ENCODE results near the gene IQGAP1. TPM values are rescaled to one million over a fixed set of nuclear protein-coding genes. Genes with fewer than 3 reads are reported as not detected.

Gene IQGAP1
- total RNA-seq, 1 experiment from 2014 or later = 113 TPM

DNA sequence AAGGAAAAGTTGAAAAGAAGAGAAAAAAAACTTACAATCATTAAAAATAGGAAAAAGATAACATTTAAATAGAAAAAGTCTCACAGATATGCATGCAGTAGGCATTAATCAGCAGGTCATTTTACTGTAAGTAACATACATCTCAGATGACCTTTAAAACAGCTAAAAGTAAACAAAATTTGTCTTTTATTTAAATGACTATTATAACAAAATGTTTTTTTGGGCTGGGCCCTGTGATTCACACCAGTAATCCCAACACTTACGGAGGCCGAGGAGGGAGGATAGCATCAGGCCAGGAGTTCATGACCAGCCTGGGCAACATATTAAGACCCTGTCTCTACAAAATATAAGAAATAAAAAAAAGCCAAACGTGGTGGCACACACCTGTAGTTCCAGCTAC is 14.7 kb downstream of the IQGAP1 start:
- Histone ChIP-seq H3K4me3 (replicated peaks in 1 of 2; ENCODE audit: low read depth in 1 of 2, low read length in 2 of 2) (peak overlapping the region in 1 of 2 experiments; percentile 37; a peak in 1 of 4 replicates), H3K36me3 (ENCODE audit: control insufficient read depth in 1 of 2, insufficient read depth in 2 of 2, low read length in 2 of 2) (no peaks in the 10 kb centered on the region), H3K79me2 (ENCODE audit: insufficient read depth, low read length) (peaks cover 100% of the 10 kb centered on the region), H3K4me1 (ENCODE audit: control insufficient read depth in 1 of 2, insufficient read depth in 2 of 2, low read length in 2 of 2) (peaks cover 43 to 51% of the 10 kb centered on the region in 2 experiments), H3K9me2 (ENCODE audit: insufficient read depth) (no peaks in the 10 kb centered on the region), H3K27me3 (ENCODE audit: insufficient read depth, low read length) (no peaks in the 10 kb centered on the region), H3K4me2 (ENCODE audit: low read length) (peak overlapping the region; percentile 81), H2AFZ (ENCODE audit: low read depth, low read length, poor library complexity, severe bottlenecking) (no peak overlapping the region), H4K20me1 (ENCODE audit: insufficient read depth) (no peaks in the 10 kb centered on the region), H3K9me3 (ENCODE audit: control insufficient read depth in 1 of 2, insufficient read depth in 1 of 2, low read depth in 1 of 2, low read length in 2 of 2) (no peaks in the 10 kb centered on the region), H3K9ac (ENCODE audit: low read length) (peak overlapping the region; percentile 60; the same call in 1 of the 2 replicates), H3K27ac (ENCODE audit: low read depth, low read length) (peak overlapping the region; percentile 76; the same call in 1 of the 2 replicates)
- TF ChIP-seq, protein P1, sequence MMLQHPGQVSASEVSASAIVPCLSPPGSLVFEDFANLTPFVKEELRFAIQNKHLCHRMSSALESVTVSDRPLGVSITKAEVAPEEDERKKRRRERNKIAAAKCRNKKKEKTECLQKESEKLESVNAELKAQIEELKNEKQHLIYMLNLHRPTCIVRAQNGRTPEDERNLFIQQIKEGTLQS (IDR thresholded peaks at IDR 0.05) = no peak
- TF ChIP-seq ZBTB33 (IDR thresholded peaks at IDR 0.05; ENCODE audit: extremely low read depth, insufficient replicate concordance, low read length) = no peak
- TF ChIP-seq POLR2AphosphoS5 (IDR thresholded peaks at IDR 0.05; ENCODE audit: low read depth, low read length) = no peak
- no peak for TF ChIP-seq SIN3A (IDR thresholded peaks at IDR 0.05; ENCODE audit: low read depth)
- no peak for TF ChIP-seq TCF7L2 (IDR thresholded peaks at IDR 0.05; ENCODE audit: borderline replicate concordance, extremely low read depth, insufficient read depth, insufficient read length)
- TF ChIP-seq RAD21 (IDR thresholded peaks at IDR 0.05; ENCODE audit: low read depth) = no peak
- TF ChIP-seq CBX3 (IDR thresholded peaks at IDR 0.05; ENCODE audit: low read depth) = no peak
- no peak for TF ChIP-seq EZH2 (IDR thresholded peaks at IDR 0.05)
- no peak for TF ChIP-seq ZFX (IDR thresholded peaks at IDR 0.05)
- TF ChIP-seq FOSL1 (IDR thresholded peaks at IDR 0.05; ENCODE audit: low read depth) = no peak
- TF ChIP-seq REST (IDR thresholded peaks at IDR 0.05; ENCODE audit: low read depth) = no peak
- TF ChIP-seq, protein P2, sequence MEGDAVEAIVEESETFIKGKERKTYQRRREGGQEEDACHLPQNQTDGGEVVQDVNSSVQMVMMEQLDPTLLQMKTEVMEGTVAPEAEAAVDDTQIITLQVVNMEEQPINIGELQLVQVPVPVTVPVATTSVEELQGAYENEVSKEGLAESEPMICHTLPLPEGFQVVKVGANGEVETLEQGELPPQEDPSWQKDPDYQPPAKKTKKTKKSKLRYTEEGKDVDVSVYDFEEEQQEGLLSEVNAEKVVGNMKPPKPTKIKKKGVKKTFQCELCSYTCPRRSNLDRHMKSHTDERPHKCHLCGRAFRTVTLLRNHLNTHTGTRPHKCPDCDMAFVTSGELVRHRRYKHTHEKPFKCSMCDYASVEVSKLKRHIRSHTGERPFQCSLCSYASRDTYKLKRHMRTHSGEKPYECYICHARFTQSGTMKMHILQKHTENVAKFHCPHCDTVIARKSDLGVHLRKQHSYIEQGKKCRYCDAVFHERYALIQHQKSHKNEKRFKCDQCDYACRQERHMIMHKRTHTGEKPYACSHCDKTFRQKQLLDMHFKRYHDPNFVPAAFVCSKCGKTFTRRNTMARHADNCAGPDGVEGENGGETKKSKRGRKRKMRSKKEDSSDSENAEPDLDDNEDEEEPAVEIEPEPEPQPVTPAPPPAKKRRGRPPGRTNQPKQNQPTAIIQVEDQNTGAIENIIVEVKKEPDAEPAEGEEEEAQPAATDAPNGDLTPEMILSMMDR (IDR thresholded peaks at IDR 0.05 in 2 of 3, conservative IDR thresholded peaks at IDR 0.05 in 1 of 3; ENCODE audit: borderline replicate concordance in 1 of 3, insufficient read depth in 1 of 3, low read depth in 2 of 3, low read length in 2 of 3) = no peak
- TF ChIP-seq EGR1 (IDR thresholded peaks at IDR 0.05; ENCODE audit: low read depth) = no peak
- TF ChIP-seq ELF1 (IDR thresholded peaks at IDR 0.05; ENCODE audit: borderline replicate concordance, low read depth) = no peak
- no peak for TF ChIP-seq POLR2A (IDR thresholded peaks at IDR 0.05; ENCODE audit: borderline replicate concordance, extremely low read depth, insufficient read depth, insufficient read length)
- TF ChIP-seq CEBPB (IDR thresholded peaks at IDR 0.05; ENCODE audit: low read depth) = no peak
- no peak for TF ChIP-seq YY1 (IDR thresholded peaks at IDR 0.05; ENCODE audit: extremely low read depth, insufficient replicate concordance, low read depth, low read length)
- no peak for TF ChIP-seq EZH2phosphoT487 (IDR thresholded peaks at IDR 0.05; ENCODE audit: borderline replicate concordance)
- TF ChIP-seq SRF (IDR thresholded peaks at IDR 0.05; ENCODE audit: low read depth) = no peak
- no peak for TF ChIP-seq ZNF274 (IDR thresholded peaks at IDR 0.05; ENCODE audit: low read depth, low read length)
- no TSS peak for BruUV-seq (replicated peaks)
- DNase-seq (ENCODE audit: low read depth, low spot score) = no peak
- ChIA-PET CTCF (interaction anchor here (1.7 kb wide), 1 partner anchor 79 kb away, joined by 4 read pairs; no protein-coding TSS in a partner anchor), RAD21 (ENCODE audit: low non-redundant PET in 1 of 2, low total read pairs in 2 of 2, uncharacterized antibody in 2 of 2, unreplicated experiment in 2 of 2) (no interaction called here), POLR2A (interaction anchor here (1.0 to 1.5 kb wide), 4 partner anchors 10 to 21 kb away, joined by 3 to 8 read pairs (median 4); partner anchors contain the start of gene IQGAP1)
- ATAC-seq = no peak
- intact Hi-C loops (cut with micrococcal nuclease) = loop anchor here (1.0 kb wide), 1 partner anchor 10 kb away; no protein-coding TSS in a partner anchor
